H9 (cell line): ENCODE results near the gene SULT2A1. TPM values are rescaled to one million over a fixed set of nuclear protein-coding genes. Genes with fewer than 3 reads are reported as not detected.

Experiments
- DNase-seq: peaks from one replicate; pipeline ENCODE4 v3.0.0-alpha.2; 2017
- H2AFZ ChIP-seq: one replicate; pipeline ENCODE4 v1.6.1; 2013; ENCODE audit warnings: mild to moderate bottlenecking, low read length, control low read depth, moderate library complexity
- H2AK5ac ChIP-seq: 2 replicates; pipeline ENCODE4 v1.6.1; 2013; ENCODE audit warnings: low read length, control low read depth, mixed read lengths; ENCODE audit not compliant: insufficient read length
- H2BK120ac ChIP-seq: one replicate; pipeline ENCODE4 v1.6.1; 2013; ENCODE audit warnings: low read depth, mild to moderate bottlenecking, low read length, control low read depth, inconsistent platforms; ENCODE audit not compliant: poor library complexity, severe bottlenecking
- H2BK12ac ChIP-seq: 2 replicates; pipeline ENCODE4 v1.6.1; 2013; ENCODE audit warnings: low read length, control low read depth, mixed read lengths, low read depth; ENCODE audit not compliant: insufficient read length
- H2BK15ac ChIP-seq: 2 replicates; pipeline ENCODE4 v1.6.1; 2013; ENCODE audit warnings: low read depth, low read length, control low read depth
- H2BK20ac ChIP-seq: one replicate; pipeline ENCODE4 v1.6.1; 2013; ENCODE audit warnings: low read depth, mild to moderate bottlenecking, low read length, control low read depth, inconsistent platforms; ENCODE audit not compliant: poor library complexity, severe bottlenecking
- H2BK5ac ChIP-seq: 2 replicates; pipeline ENCODE4 v1.6.1; 2013; ENCODE audit warnings: low read length, control low read depth, mixed read lengths; ENCODE audit not compliant: insufficient read length
- H3K14ac ChIP-seq: 2 replicates; pipeline ENCODE4 v1.6.1; 2013; ENCODE audit warnings: low read length, control low read depth; ENCODE audit not compliant: insufficient read depth
- H3K18ac ChIP-seq: 2 replicates; pipeline ENCODE4 v1.6.1; 2013; ENCODE audit warnings: low read depth, mild to moderate bottlenecking, mixed read lengths, low read length, control low read depth; ENCODE audit not compliant: insufficient read length
- H3K23ac ChIP-seq: 2 replicates; pipeline ENCODE4 v1.6.1; 2013; ENCODE audit warnings: low read length, control low read depth, mixed read lengths, low read depth; ENCODE audit not compliant: insufficient read length
- H3K23me2 ChIP-seq: 2 replicates; pipeline ENCODE4 v1.6.1; 2013; ENCODE audit warnings: low read depth, mild to moderate bottlenecking, mixed read lengths, low read length, control low read depth; ENCODE audit not compliant: insufficient read length, poor library complexity, severe bottlenecking
- H3K27ac ChIP-seq: 2 replicates; pipeline ENCODE4 v1.5.1; 2013; ENCODE audit warnings: low read length, control low read depth, mixed read lengths, low read depth; ENCODE audit not compliant: insufficient read length
- H3K27me3 ChIP-seq: 2 replicates; pipeline ENCODE4 v1.6.1; 2013; ENCODE audit warnings: low read length, control low read depth, inconsistent platforms; ENCODE audit not compliant: insufficient read depth
- H3K4ac ChIP-seq: 2 replicates; pipeline ENCODE4 v1.6.1; 2013; ENCODE audit warnings: low read depth, mild to moderate bottlenecking, control low read depth, inconsistent platforms, low read length, moderate library complexity
- H3K4me1 ChIP-seq: 2 replicates; pipeline ENCODE4 v1.6.1; 2013; ENCODE audit warnings: low read length, control low read depth, inconsistent platforms; ENCODE audit not compliant: insufficient read depth
- H3K4me2 ChIP-seq: 2 replicates; pipeline ENCODE4 v1.6.1; 2013; ENCODE audit warnings: low read length, control low read depth, mixed read lengths; ENCODE audit not compliant: insufficient read length, insufficient read depth
- H3K56ac ChIP-seq: 2 replicates; pipeline ENCODE4 v1.6.1; 2013; ENCODE audit warnings: low read depth, mild to moderate bottlenecking, mixed read lengths, low read length, control low read depth; ENCODE audit not compliant: insufficient read length
- H3K79me1 ChIP-seq: 2 replicates; pipeline ENCODE4 v1.6.1; 2013; ENCODE audit warnings: low read depth, mild to moderate bottlenecking, moderate library complexity, low read length, control low read depth, inconsistent platforms; ENCODE audit not compliant: insufficient read depth, poor library complexity, severe bottlenecking
- H3K79me2 ChIP-seq: 2 replicates; pipeline ENCODE4 v1.6.1; 2013; ENCODE audit warnings: low read length, control low read depth, inconsistent platforms; ENCODE audit not compliant: insufficient read depth
- H3K9ac ChIP-seq: 2 replicates; pipeline ENCODE4 v1.6.1; 2013; ENCODE audit warnings: low read length, control low read depth, mixed read lengths; ENCODE audit not compliant: insufficient read length; ENCODE audit errors: extremely low read depth
- H3K9me3 ChIP-seq: one replicate; pipeline ENCODE4 v1.6.1; 2013; ENCODE audit warnings: low read depth, low read length, inconsistent platforms; ENCODE audit not compliant: control insufficient read depth
- H3T11ph ChIP-seq: one replicate; pipeline ENCODE4 v1.6.1; 2013; ENCODE audit warnings: mild to moderate bottlenecking, low read length, control low read depth, inconsistent platforms
- H4K20me1 ChIP-seq: one replicate; pipeline ENCODE4 v1.6.1; 2013; ENCODE audit not compliant: control insufficient read depth, insufficient read length, insufficient read depth
- H4K5ac ChIP-seq: 2 replicates; pipeline ENCODE4 v1.6.1; 2013; ENCODE audit warnings: low read depth, mild to moderate bottlenecking, mixed read lengths, low read length, control low read depth; ENCODE audit not compliant: insufficient read length
- H4K8ac ChIP-seq: replicated peaks from 2 replicates; pipeline ENCODE4 v1.6.1; 2013; ENCODE audit warnings: low read length, control low read depth, mixed read lengths, low read depth; ENCODE audit not compliant: insufficient read length
- H4K91ac ChIP-seq: 2 replicates; pipeline ENCODE4 v1.6.1; 2013; ENCODE audit warnings: low read depth, mild to moderate bottlenecking, moderate library complexity, mixed read lengths, low read length, control low read depth; ENCODE audit not compliant: insufficient read length
- H3K27ac Mint-ChIP-seq, 3 experiments: 2 replicates in 2 of 3; 3 replicates in 1 of 3; pipeline ENCODE4 v1.8.0; 2020 to 2021; ENCODE audit warnings: mixed read lengths in 3 of 3, mild to moderate bottlenecking in 1 of 3, moderate library complexity in 1 of 3
- H3K27me3 Mint-ChIP-seq: 2 replicates; pipeline ENCODE4 v1.8.0; 2021; ENCODE audit warnings: low read depth, mild to moderate bottlenecking, moderate library complexity, mixed read lengths
- H3K36me3 Mint-ChIP-seq, 3 experiments: 2 replicates in 2 of 3; 3 replicates in 1 of 3; pipeline ENCODE4 v1.8.0; 2020 to 2021; ENCODE audit warnings: low read depth in 3 of 3, mixed read lengths in 3 of 3; ENCODE audit not compliant: insufficient read depth in 1 of 3
- H3K4me1 Mint-ChIP-seq, 2 experiments: 2 replicates each; pipeline ENCODE4 v1.8.0; 2020; ENCODE audit warnings: mixed read lengths in 2 of 2
- H3K4me3 Mint-ChIP-seq, 2 experiments: 2 replicates in 1 of 2; 3 replicates in 1 of 2; pipeline ENCODE4 v1.8.0; 2020 to 2021; ENCODE audit warnings: mild to moderate bottlenecking in 2 of 2, mixed read lengths in 2 of 2, moderate library complexity in 1 of 2
- H3K9me3 Mint-ChIP-seq, 2 experiments: 2 replicates in 1 of 2; 3 replicates in 1 of 2; pipeline ENCODE4 v1.8.0; 2020; ENCODE audit warnings: mild to moderate bottlenecking in 2 of 2, mixed read lengths in 2 of 2, moderate library complexity in 1 of 2
- CTCF ChIP-seq: fragments of 200-600 bp; sonication (generic); conservative IDR thresholded peaks from 3 replicates; pipeline ENCODE4 v1.8.0; 2021; ENCODE audit warnings: antibody characterized with exemption, mild to moderate bottlenecking
- WGBS: extraction: QIAGEN DNeasy Blood & Tissue Kit; methylation state at CpG from one replicate; pipeline ENCODE4 v1.1.7; 2013; ENCODE audit warnings: missing lambda C conversion rate, low lambda C conversion rate, mixed read lengths; ENCODE audit not compliant: insufficient read length; ENCODE audit errors: extremely low coverage; 5-methylcytosine and 5-hydroxymethylcytosine counted together
- total RNA-seq: library from RNA; stranded (reverse); gene quantifications from 2 replicates; pipeline ENCODE4 v1.2.1, GENCODE V29; 2021

Gene SULT2A1
- total RNA-seq, 1 experiment from 2014 or later = not detected

GRCh38 chr19:47836038-47836437 is 50.1 kb downstream of the SULT2A1 start:
- H3K4me1 Mint-ChIP-seq = peaks cover 0 to 11% of the 10 kb centered on the region in 2 experiments; a peak in 2 of 4 replicates
- Histone ChIP-seq H3K9ac (no peak overlapping the region), H3K4me1 (no peaks in the 10 kb centered on the region), H4K8ac (no peak overlapping the region), H2BK12ac (no peak overlapping the region), H2AK5ac (no peak overlapping the region), H3K4ac (no peak overlapping the region), H3K9me3 (no peaks in the 10 kb centered on the region), H3K23ac (no peak overlapping the region), H4K5ac (no peak overlapping the region), H2BK15ac (no peak overlapping the region), H4K20me1 (no peaks in the 10 kb centered on the region), H2BK5ac (no peak overlapping the region), H3K27me3 (no peaks in the 10 kb centered on the region), H3K79me2 (no peaks in the 10 kb centered on the region), H2BK120ac (no peak overlapping the region), H3K23me2 (no peaks in the 10 kb centered on the region), H3K27ac (no peak overlapping the region), H3K18ac (no peak overlapping the region), H2BK20ac (no peak overlapping the region), H3K79me1 (no peaks in the 10 kb centered on the region), H2AFZ (no peak overlapping the region), H3K14ac (no peak overlapping the region), H3K56ac (no peak overlapping the region), H3K4me2 (no peak overlapping the region), H4K91ac (no peak overlapping the region), H3T11ph (no peak overlapping the region)
- no peak for TF ChIP-seq CTCF
- no peaks in the 10 kb centered on the region for H3K36me3 Mint-ChIP-seq
- WGBS = no CpG with 5 or more reads among the region's 8 CpGs
- H3K27me3 Mint-ChIP-seq = no peaks in the 10 kb centered on the region
- H3K9me3 Mint-ChIP-seq = no peaks in the 10 kb centered on the region
- DNase-seq = no peak
- no peak overlapping the region for H3K27ac Mint-ChIP-seq
- no peak overlapping the region for H3K4me3 Mint-ChIP-seq
